ENCODE results near the gene ZNF837.

The ZNF837 gene

DNA sequence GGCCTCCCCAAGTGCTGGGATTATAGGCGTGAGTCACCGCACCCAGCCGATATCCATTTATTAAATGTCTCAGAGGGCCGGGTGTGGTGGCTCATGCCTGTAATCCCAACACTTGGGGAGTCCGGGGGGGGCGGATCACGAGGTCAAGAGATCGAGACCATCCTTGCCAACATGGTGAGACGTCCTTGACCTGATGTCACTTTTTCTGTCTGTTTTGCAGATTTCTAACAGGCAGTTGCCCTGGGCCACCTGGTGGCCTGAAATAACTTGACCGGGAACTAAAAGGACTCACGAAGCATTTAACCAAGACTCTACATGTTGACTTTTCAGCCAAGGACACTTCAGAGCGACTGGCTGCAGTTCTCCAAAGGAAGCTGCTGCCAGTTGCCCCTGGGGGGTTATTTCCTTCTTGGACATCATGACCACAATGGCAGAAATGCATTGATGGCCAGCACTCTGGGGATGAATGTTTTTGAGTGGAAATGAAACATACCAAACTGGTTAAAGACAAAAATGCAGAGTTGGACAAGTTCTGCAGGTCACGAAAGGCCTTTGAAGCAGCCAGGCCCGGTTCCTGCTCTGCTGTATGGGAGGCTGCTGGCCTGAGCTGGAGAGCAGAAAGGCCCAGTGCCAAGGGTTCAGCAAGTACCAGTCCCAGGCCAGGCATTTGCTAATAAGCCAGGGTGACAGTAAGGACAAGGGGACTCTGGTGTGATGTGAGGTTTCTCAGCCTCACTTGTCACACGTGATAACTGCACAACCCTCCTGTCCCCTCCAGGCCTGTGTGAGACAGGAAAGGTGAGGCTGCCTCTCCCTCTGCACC lies 8.3 kb downstream of the ZNF837 start:
- no peak for DNase-seq (ENCODE audit: low read depth in 2 of 2)

GRCh38 chr19:58368561-58369360 lies 12.1 kb downstream of the ZNF837 start:
- no peak for DNase-seq (ENCODE audit: low read depth in 2 of 2)

DNA sequence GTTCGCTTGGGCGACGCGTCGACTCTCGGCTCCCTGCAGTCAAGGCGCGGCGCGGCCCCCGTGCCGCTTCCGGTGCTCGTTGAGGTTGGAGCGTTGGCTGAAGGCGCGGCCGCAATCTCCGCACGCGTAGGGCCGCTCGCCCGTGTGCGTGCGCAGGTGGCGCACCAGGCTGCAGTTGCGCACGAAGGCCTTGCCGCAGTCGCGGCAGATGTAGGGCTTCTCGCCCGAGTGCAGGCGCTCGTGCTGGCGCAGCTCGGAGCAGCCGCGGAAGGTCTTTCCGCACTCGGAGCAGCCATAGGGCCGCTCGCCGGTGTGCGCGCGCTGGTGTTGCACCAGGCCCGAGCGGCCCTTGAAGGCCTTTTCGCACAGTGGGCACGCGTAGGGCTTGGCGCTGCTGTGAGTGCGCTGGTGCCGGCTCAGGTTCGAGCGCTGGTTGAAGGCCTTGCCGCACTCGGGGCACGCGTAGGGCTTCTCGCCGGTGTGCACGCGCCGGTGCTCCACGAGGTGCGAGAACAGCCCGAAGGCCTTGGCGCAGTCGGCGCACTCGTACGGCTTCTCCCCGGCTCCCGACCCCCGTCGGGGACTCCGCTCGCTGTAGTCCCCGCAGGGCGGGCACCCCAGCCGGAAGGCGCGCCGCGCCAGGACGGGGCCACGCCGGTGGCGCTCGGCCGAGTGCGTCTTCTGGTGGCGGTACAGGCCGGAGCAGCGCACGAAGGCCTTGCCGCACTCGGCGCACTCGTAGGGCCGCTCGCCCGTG lies 13.0 kb downstream of the ZNF837 start:
- no peak for DNase-seq (ENCODE audit: low read depth in 2 of 2)

DNA sequence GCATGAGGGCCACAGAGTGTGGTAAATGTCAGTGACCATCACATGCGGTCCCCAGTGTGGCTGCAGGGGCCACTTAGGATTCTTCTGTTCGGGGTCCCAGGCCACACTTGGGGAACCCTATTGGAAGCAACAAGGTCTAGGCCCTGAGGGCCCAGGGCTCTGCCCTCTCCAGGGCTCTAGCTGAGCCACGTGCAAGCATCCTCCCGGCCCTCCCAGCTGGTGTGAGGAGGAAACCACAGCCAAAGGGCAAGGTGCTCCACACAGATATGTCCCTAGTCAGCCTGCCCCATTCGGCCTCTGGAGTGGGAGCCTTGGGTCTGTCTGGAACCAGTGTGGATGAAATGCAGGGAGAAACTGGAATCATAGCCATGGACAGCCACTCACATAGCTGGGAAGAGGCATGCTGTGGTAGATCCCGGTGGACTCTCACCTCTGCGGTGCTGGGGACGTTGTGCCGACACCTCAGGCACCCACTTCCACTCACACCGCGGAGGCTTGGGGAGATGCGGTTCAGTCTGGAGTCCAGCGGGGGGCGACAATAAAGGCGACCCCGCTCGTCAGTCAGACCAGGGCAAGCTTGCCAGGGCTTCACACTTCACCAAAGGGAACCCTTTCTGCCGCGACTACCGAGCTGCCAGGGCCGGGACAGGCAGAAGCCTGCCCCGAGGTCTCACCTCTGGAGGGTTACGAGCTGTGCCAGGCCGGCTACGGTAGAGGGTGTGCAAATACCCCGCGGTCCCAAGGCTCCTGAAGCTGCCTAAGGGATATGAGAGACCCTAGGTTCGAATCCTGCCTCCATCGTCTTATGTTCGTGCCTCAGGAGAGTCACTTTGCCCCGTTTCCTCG lies 14.0 kb downstream of the ZNF837 start:
- DNase-seq (ENCODE audit: low read depth in 2 of 2): no peak

DNA sequence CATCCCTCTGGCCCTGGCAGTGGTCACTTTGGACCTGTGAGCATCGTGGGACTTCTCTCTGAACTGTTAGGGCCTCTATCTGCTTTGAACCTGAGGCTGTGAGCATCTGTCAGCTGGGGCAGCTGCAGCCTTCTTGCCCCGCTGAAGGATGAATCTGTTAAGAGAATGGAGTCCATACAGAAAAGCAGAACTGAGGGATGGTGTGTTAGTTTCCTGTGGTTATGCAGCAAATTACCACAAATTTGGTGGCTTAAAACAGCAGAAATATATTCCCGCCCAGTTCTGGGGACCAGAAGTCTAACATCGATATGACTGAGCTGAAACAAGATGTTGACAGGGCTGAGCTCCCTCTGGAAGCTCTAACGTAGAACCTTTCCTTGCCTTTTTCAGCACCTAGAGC lies 16.7 kb downstream of the ZNF837 start:
- no peak for DNase-seq (ENCODE audit: low read depth in 2 of 2)

- DNase-seq (ENCODE audit: low read depth in 2 of 2): peak; percentile 88 to 89
These were observed 18.4 kb downstream of the ZNF837 start, which contains the start of gene ZNF497 for GRCh38 chr19:58362272-58362994. Gene ZNF497 (minus strand): TSS chr19:58362751. CDS start chr19:58357635, 5,116 bp downstream.

DNA sequence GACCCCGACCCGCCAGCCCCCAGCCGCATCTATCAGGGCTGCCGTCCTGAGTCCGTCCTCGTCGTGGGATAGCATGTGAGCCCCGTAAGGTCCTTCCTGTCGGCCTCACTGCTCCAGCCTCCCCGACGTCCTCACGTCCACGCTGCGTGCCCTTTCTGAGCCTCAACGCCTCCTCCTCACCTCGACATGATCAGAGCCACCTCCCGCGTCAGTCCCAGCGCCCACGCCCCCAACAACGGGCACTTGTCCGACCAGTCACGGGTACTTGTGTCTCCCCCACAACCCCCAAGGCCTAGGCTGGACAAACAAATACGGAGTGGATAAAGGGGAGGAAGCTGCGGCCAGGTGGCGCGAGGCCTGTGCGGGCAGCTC lies 18.9 kb downstream of the ZNF837 start:
- DNase-seq (ENCODE audit: low read depth in 2 of 2): no peak

GRCh38 chr19:58357481-58358145 lies 23.2 kb downstream of the ZNF837 start:
- DNase-seq (ENCODE audit: low read depth in 2 of 2): no peak

GRCh38 chr19:58356766-58357480 lies 23.9 kb downstream of the ZNF837 start:
- no peak for DNase-seq (ENCODE audit: low read depth in 2 of 2)

- DNase-seq (ENCODE audit: low read depth in 2 of 2): no peak
These were observed 24.7 kb downstream of the ZNF837 start for GRCh38 chr19:58355908-58356765.

GRCh38 chr19:58355215-58355796 lies 25.5 kb downstream of the ZNF837 start:
- DNase-seq (ENCODE audit: low read depth in 2 of 2): no peak

DNA sequence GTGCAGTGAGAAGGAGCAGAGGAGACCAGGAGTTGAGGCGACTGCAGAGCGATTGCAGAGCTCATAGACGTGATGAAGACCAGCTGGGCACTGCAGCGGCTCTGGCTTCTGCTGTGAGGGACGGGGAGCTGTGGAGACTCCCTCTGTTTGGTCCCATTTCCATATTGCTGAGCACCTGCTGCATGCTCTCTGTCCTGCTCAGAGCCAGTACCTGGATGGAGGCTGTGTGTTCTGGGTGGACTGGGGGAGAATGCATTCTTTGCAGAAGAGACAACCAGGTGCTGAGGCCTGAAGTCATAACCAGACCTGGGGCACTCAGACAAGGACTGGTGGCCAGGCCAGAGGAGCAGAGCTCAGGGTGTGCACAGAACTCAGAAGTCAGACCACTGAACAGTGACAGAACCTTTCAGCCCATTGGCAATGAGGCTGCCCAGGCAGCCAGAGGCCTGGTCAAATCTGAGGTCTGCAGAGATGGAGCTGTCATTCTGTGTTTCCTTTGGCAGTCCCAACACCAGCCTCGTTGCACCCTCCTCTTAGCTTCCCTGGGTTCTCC lies 26.3 kb downstream of the ZNF837 start:
- DNase-seq (ENCODE audit: low read depth in 2 of 2): no peak

GRCh38 chr19:58353717-58354477 lies 26.9 kb downstream of the ZNF837 start:
- DNase-seq (ENCODE audit: low read depth in 2 of 2): no peak

DNA sequence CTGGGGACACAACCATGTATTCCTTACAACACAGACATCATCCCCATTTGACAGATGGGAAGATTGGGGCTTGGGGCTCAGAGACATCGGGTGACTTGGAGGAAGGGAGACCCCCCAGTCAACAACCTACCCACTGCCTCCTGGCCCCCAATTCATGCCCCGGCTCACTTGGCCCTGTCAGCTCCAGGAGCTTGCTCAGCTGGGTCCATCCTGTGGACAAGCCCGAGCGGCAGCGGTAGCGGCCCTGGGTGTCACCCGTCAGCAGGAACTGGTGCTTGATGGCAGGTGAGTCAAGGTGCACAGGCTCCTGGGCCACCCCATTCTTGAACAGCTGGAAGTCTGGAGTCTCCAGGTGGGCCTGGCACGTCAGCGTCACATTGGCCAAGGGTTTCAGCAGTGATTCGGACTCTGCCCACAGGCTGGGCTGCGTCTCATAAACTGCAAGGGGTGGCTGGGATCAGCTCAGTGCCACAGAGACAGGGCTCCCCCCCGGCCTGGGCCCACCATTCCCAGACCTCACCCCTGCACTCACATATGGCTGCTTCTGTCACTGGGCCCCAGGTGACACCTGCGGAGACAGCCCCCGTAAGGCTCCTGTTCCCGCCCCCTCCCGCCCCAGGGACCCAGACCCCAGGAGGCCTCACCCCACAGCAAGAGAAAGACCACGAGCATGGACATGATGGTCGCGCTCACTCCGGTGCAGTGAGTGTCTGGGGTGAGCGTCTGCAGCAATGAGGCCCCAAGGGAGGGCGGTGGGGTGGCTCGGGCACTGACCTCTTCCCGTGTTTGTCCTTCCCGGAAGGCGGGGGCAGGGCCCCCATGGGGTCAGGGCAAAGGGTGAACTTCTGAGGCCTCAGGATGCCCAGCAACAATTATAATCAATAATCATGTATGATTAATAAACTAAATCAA lies 27.8 kb downstream of the ZNF837 start, which contains the start of gene A1BG:
A1BG (minus strand) TSS at position 733 of the 912 bp plus-strand sequence; CDS start at position 678, 55 bp downstream.
- DNase-seq (ENCODE audit: low read depth in 2 of 2): no peak

DNA sequence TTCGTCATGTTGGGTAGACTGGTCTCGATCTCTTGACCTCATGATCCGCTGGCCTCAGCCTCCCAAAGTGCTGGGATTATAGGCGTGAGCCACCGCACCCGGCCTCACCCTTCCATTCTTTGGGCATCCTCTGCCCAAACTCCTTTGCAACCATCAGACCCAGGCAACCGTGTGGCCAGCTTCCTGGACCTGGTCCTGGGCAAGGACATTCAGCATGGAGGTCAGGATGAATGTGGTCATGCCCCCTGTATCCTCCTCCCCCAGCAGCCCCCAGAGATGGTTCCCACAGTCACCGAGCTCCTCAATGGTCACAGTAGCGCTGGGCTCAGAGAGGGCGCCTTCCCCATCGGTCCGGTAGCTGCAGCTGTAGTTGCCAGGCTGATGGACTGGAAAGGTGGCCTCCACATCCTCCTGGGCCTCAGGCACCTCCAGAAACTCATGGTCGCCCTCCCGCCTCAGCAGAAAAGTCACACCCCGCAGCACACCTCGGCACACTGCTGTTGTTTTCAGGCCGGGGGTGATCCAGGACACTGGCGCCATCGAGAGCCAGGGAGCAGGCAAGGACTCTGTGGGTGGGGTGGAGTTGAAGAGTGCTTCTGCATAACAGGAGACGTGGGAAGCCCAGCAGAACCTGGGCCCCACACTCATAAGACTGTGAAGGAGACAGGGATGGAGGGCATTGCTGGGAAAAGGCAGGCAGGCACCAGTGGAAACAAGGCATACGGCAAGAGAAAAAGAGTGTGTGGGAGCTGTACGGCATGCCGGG lies 28.7 kb downstream of the ZNF837 start:
- no peak for DNase-seq (ENCODE audit: low read depth in 2 of 2)
